ENCODE results near the gene DRAM2. TPM values are rescaled to one million over a fixed set of nuclear protein-coding genes. Genes with fewer than 3 reads are reported as not detected.

DRAM2 gene
- total and polyA plus RNA-seq, 4 donors, result 23.6 to 78.5 (median 30.8) TPM

DNA sequence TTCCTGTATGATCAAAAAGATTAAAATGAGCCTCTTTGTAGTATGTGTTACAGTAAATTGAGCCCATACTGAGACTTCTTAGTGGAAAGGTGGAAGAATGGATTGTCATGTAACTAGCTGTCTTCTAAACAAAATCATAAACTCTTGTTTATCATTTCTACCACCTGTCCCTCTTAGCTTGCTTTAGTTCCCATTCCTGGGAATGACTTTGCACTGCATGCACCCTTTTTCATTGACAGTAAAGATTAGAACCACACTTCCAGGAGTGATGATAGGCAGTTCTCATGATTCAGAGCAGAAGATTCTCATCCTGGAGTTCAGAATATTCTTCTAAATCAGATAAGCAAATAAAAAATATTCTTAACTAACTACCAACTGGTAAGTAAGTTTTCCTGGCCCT, 32.6 kb upstream of the DRAM2 start:
- intact Hi-C loops (cut with DNase I), result no loop called here
- Histone ChIP-seq H3K4me3 (ENCODE audit: low read length in 2 of 2) (no peak overlapping the region), H3K9me3 (ENCODE audit: control insufficient read depth, low read length) (no peaks in the 10 kb centered on the region), H3K27me3 (ENCODE audit: control insufficient read depth in 1 of 2, insufficient read depth in 2 of 2, low read length in 1 of 2) (no peaks in the 10 kb centered on the region), H3K4me1 (ENCODE audit: control insufficient read depth in 1 of 2, insufficient read depth in 2 of 2, low read length in 2 of 2) (no peaks in the 10 kb centered on the region), H3K27ac (ENCODE audit: low read depth in 1 of 2, low read length in 2 of 2) (no peak overlapping the region), H3K36me3 (ENCODE audit: control insufficient read depth in 1 of 2, insufficient read depth in 2 of 2, low read length in 1 of 2) (peaks cover 0 to 4% of the 10 kb centered on the region in 2 donors)
- no peak for DNase-seq
- ATAC-seq (ENCODE audit: low FRiP score), result no peak

DNA sequence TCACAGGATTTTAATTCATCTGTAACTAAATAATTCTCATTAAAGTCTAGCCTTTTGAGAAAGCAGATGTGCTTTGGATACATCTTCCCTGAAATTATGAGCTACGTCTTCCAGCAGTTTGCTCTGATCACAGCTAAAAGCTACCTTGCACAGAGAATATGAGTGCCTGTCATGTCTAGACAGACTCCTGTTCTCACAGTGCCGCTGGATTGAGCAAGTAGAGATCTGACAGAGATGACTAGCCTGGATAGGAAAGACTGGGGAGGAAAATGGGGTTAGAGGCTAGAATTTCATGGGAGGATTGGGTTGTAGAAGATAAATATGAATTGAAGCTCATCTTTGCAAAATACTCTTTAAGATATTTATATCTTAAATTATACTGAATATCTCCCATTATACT, 24.3 kb upstream of the DRAM2 start:
- H3K4me3 ChIP-seq (ENCODE audit: low read length in 2 of 2), result no peak overlapping the region
- intact Hi-C loops (cut with DNase I), result no loop called here
- no peak overlapping the region for H3K27ac ChIP-seq (ENCODE audit: low read depth in 1 of 2, low read length in 2 of 2)
- H3K9me3 ChIP-seq (ENCODE audit: control insufficient read depth, low read length), result no peaks in the 10 kb centered on the region
- no peaks in the 10 kb centered on the region for H3K27me3 ChIP-seq (ENCODE audit: control insufficient read depth in 1 of 2, insufficient read depth in 2 of 2, low read length in 1 of 2)
- WGBS, 2 donors, result 93 to 94% methylated on average over 2 of the region's 2 CpGs
- ATAC-seq (ENCODE audit: low FRiP score) (no peak), DNase-seq (no peak)
- peaks cover 0 to 2% of the 10 kb centered on the region in 2 donors for H3K36me3 ChIP-seq (ENCODE audit: control insufficient read depth in 1 of 2, insufficient read depth in 2 of 2, low read length in 1 of 2)
- no peaks in the 10 kb centered on the region for H3K4me1 ChIP-seq (ENCODE audit: control insufficient read depth in 1 of 2, insufficient read depth in 2 of 2, low read length in 2 of 2)

DNA sequence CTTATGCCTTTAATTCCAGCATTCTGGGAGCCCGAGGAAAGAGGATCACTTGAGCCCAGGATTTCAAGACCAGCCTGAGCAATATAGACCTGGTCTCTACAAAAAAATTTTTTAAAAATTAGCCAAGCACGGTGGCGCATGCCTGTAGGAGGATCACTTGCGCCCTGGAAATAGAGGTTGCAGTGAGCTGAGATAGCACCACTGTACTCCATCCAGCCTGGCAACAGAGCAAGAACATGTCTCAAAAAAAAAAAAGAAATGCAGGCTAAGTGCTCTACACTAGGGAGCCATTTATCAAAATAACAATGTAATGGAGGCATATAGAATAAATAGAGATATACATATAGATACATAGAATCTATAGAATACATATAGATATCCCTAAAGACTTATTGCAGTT, 23.5 kb upstream of the DRAM2 start:
- no peaks in the 10 kb centered on the region for H3K9me3 ChIP-seq (ENCODE audit: control insufficient read depth, low read length)
- no peak overlapping the region for H3K27ac ChIP-seq (ENCODE audit: low read depth in 1 of 2, low read length in 2 of 2)
- intact Hi-C loops (cut with DNase I), result no loop called here
- H3K36me3 ChIP-seq (ENCODE audit: control insufficient read depth in 1 of 2, insufficient read depth in 2 of 2, low read length in 1 of 2), result peaks cover 0 to 2% of the 10 kb centered on the region in 2 donors
- H3K27me3 ChIP-seq (ENCODE audit: control insufficient read depth in 1 of 2, insufficient read depth in 2 of 2, low read length in 1 of 2), result no peaks in the 10 kb centered on the region
- DNase-seq (no peak), ATAC-seq (ENCODE audit: low FRiP score) (no peak)
- no peaks in the 10 kb centered on the region for H3K4me1 ChIP-seq (ENCODE audit: control insufficient read depth in 1 of 2, insufficient read depth in 2 of 2, low read length in 2 of 2)
- 93 to 94% methylated on average over 4 of the region's 4 CpGs for WGBS, 2 donors
- H3K4me3 ChIP-seq (ENCODE audit: low read length in 2 of 2), result no peak overlapping the region

DNA sequence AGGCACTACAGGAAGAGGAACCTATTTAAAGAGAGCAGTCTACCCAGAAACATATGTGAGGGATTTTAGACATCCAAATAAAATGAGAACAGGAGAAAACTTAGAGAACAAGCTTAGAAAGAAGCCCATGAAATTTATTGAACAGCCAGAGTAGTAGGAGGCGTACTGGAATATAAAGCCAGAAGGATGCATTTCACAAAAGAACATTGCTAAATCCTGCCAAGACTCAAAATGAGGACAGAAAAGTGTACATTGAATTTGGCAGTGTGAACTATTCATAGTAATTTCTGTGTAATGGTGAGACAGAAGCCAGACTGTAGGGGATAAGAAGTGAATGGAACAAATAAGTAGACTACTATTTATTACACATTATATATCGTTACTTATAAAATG, 22.6 kb upstream of the DRAM2 start:
- Histone ChIP-seq H3K27ac (ENCODE audit: low read depth in 1 of 2, low read length in 2 of 2) (no peak overlapping the region), H3K9me3 (ENCODE audit: control insufficient read depth, low read length) (no peaks in the 10 kb centered on the region), H3K27me3 (ENCODE audit: control insufficient read depth in 1 of 2, insufficient read depth in 2 of 2, low read length in 1 of 2) (no peaks in the 10 kb centered on the region), H3K36me3 (ENCODE audit: control insufficient read depth in 1 of 2, insufficient read depth in 2 of 2, low read length in 1 of 2) (peaks cover 0 to 2% of the 10 kb centered on the region in 2 donors), H3K4me1 (ENCODE audit: control insufficient read depth in 1 of 2, insufficient read depth in 2 of 2, low read length in 2 of 2) (no peaks in the 10 kb centered on the region), H3K4me3 (ENCODE audit: low read length in 2 of 2) (no peak overlapping the region)
- DNase-seq (no peak), ATAC-seq (ENCODE audit: low FRiP score) (no peak)
- WGBS, 2 donors, result 96 to 97% methylated on average over 2 of the region's 2 CpGs
- intact Hi-C loops (cut with DNase I), result no loop called here

DNA sequence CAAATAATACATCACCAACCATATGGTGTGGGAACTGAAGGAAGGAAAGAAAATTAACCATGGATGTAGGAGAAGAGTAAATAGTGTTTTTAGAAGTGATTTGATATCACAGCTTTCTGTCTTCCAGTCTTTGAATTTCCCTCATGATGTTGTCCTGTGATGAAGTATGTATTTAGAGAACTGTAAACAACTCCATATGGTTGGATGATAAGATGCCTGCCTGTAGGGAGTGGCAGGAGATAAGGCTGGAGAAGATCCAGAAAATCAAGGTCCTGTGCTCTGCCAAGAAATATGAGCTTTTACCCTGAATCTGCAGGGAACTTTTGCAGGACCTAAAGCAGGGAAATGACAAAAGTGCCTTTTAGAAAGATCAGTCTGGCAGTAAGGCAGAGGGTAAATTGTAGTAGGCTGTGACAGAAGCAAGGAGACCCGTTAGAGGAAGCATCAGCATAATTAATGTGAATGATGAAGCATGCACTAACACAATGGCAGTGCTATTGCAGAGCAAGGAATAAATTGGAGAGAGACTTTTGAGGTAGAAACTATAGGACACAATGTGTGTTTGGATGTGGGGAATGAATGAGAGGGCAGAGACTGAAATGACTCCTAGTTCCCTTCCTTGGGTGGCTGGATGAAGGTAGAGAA, 22.1 kb upstream of the DRAM2 start:
- Histone ChIP-seq H3K36me3 (ENCODE audit: control insufficient read depth in 1 of 2, insufficient read depth in 2 of 2, low read length in 1 of 2) (peaks cover 0 to 2% of the 10 kb centered on the region in 2 donors), H3K27ac (ENCODE audit: low read depth in 1 of 2, low read length in 2 of 2) (no peak overlapping the region), H3K9me3 (ENCODE audit: control insufficient read depth, low read length) (no peaks in the 10 kb centered on the region), H3K27me3 (ENCODE audit: control insufficient read depth in 1 of 2, insufficient read depth in 2 of 2, low read length in 1 of 2) (no peaks in the 10 kb centered on the region), H3K4me1 (ENCODE audit: control insufficient read depth in 1 of 2, insufficient read depth in 2 of 2, low read length in 2 of 2) (no peaks in the 10 kb centered on the region), H3K4me3 (ENCODE audit: low read length in 2 of 2) (no peak overlapping the region)
- intact Hi-C loops (cut with DNase I), result no loop called here
- WGBS, 2 donors, result 56 to 72% methylated on average over 1 of the region's 1 CpG
- no peak for ATAC-seq (ENCODE audit: low FRiP score)
- DNase-seq, result no peak

DNA sequence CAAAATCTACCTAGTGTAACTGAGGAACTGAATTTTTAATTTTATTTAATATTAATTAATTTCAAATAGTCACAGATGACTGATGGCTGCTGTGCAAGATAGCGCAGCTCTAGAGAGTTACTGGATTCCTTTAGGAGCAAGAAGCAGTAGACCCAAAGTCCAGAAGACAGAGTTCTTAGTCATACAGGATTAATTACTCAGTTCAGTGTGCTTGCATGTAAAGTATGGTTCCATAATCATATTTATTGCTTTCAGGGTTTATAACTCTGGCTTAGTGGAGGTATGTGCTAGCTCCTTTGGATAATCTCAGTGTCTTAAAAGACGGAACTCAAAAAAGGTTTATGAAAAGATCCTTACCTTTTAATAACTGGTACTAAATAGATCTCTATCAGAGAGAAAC, 17.5 kb upstream of the DRAM2 start:
- H3K4me3 ChIP-seq (ENCODE audit: low read length in 2 of 2), result no peak overlapping the region
- 96 to 98% methylated on average over 2 of the region's 2 CpGs for WGBS, 2 donors
- intact Hi-C loops (cut with DNase I), result no loop called here
- no peak for ATAC-seq (ENCODE audit: low FRiP score)
- H3K4me1 ChIP-seq (ENCODE audit: control insufficient read depth in 1 of 2, insufficient read depth in 2 of 2, low read length in 2 of 2), result no peaks in the 10 kb centered on the region
- no peaks in the 10 kb centered on the region for H3K27me3 ChIP-seq (ENCODE audit: control insufficient read depth in 1 of 2, insufficient read depth in 2 of 2, low read length in 1 of 2)
- no peaks in the 10 kb centered on the region for H3K9me3 ChIP-seq (ENCODE audit: control insufficient read depth, low read length)
- peaks cover 0 to 7% of the 10 kb centered on the region in 2 donors for H3K36me3 ChIP-seq (ENCODE audit: control insufficient read depth in 1 of 2, insufficient read depth in 2 of 2, low read length in 1 of 2)
- no peak overlapping the region for H3K27ac ChIP-seq (ENCODE audit: low read depth in 1 of 2, low read length in 2 of 2)
- DNase-seq, result no peak

DNA sequence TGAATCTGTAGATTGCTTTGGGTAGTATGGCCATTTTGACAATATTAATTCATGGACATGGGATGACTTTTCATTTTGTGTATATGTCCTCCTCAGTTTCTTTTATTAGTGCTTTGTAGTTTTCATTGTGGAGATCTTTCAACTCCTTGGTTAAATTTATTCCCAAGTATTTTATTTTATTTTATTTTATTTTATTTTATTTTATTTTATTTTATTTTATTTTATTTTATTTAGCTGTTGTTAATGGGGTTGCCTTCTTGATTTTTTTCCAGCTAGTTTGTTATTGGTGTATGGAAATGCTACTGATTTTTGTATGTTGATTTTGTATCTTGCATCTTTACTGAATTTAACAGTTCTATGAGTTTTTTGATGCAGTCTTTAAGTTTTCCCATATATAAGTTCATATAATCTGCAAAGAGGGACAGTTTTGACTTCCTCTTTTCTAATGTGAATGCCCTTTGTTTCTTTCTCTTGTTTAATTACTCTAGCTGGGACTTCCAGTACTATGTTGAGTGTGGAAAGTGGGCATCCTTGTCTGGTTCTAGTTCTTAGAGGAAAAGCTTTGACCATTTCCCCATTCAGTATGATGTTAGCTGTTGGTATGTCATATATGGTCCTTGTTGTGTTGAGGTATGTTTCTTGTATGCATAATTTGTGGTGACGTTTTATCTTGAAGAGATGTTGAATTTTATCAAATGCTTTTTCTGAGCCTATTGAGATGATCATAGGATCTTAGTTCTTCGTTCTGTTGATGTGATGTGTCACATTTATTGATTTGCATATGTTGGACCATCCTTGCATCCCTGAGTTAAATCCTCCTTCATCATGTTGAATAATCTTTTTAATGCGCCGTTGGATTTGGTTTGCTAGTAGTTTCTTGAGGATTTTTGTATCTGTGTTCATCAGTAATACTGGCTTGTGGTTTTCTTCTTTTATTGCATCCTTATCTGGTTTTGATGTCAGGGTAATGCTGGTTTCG, 14.4 kb upstream of the DRAM2 start:
- H3K36me3 ChIP-seq (ENCODE audit: control insufficient read depth in 1 of 2, insufficient read depth in 2 of 2, low read length in 1 of 2), result peaks cover 0 to 5% of the 10 kb centered on the region in 2 donors
- ATAC-seq (ENCODE audit: low FRiP score), result no peak
- WGBS, 2 donors, result 97% methylated on average over 5 of the region's 5 CpGs

DNA sequence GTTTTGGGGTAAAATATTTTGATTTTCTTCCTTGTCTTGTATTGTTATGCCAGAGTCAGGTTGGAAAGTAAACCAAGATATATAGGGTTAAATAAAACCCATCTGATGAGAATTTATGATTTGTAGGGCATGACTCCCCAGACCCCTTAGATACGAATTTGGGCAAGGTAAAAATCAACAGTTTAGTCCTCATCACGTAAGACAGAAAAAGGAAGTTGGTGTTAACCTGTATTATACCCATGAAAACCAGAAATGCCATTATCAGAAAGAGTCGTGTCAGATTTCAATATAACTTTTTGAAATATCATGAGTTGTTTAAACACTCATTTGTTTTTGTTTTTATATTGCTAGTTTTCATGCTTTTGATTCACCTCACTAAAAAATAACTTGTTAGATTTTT, 11.9 kb upstream of the DRAM2 start:
- no peak overlapping the region for H3K27ac ChIP-seq (ENCODE audit: low read depth in 1 of 2, low read length in 2 of 2)
- 62 to 70% methylated on average over 3 of the region's 3 CpGs for WGBS, 2 donors
- DNase-seq (no peak), ATAC-seq (ENCODE audit: low FRiP score) (no peak)
- H3K27me3 ChIP-seq (ENCODE audit: control insufficient read depth in 1 of 2, insufficient read depth in 2 of 2, low read length in 1 of 2), result no peaks in the 10 kb centered on the region
- peaks cover 0 to 5% of the 10 kb centered on the region in 2 donors for H3K36me3 ChIP-seq (ENCODE audit: control insufficient read depth in 1 of 2, insufficient read depth in 2 of 2, low read length in 1 of 2)
- H3K4me1 ChIP-seq (ENCODE audit: control insufficient read depth in 1 of 2, insufficient read depth in 2 of 2, low read length in 2 of 2), result peaks cover 0 to 7% of the 10 kb centered on the region in 2 donors
- H3K9me3 ChIP-seq (ENCODE audit: control insufficient read depth, low read length), result no peaks in the 10 kb centered on the region
- intact Hi-C loops (cut with DNase I), result no loop called here
- H3K4me3 ChIP-seq (ENCODE audit: low read length in 2 of 2), result no peak overlapping the region

More for the DNA sequence above, 14.4 kb upstream of the DRAM2 start:
- DNase-seq, result no peak
- intact Hi-C loops (cut with DNase I), result no loop called here
- Histone ChIP-seq H3K4me3 (ENCODE audit: low read length in 2 of 2) (no peak overlapping the region), H3K9me3 (ENCODE audit: control insufficient read depth, low read length) (no peaks in the 10 kb centered on the region), H3K27me3 (ENCODE audit: control insufficient read depth in 1 of 2, insufficient read depth in 2 of 2, low read length in 1 of 2) (no peaks in the 10 kb centered on the region), H3K4me1 (ENCODE audit: control insufficient read depth in 1 of 2, insufficient read depth in 2 of 2, low read length in 2 of 2) (peaks cover 0 to 5% of the 10 kb centered on the region in 2 donors), H3K27ac (ENCODE audit: low read depth in 1 of 2, low read length in 2 of 2) (no peak overlapping the region)
